HL-60 (cell line): ENCODE results near the gene GTF3C1.

Source experiments
- DNase-seq, 2 experiments: peaks; one replicate each; pipeline ENCODE4 v3.0.0-alpha.2; 2010 to 2020; ENCODE audit warnings: low read depth in 1 of 2, low spot score in 1 of 2
- H3K27ac ChIP-seq: fragments of 250-450 bp; sonication (Bioruptor Pico); replicated peaks from 2 replicates; pipeline ENCODE4 v1.5.1; 2020; ENCODE audit warnings: mild to moderate bottlenecking, moderate library complexity
- H3K27me3 ChIP-seq: fragments of 250-450 bp; sonication (Bioruptor Pico); 2 replicates; pipeline ENCODE4 v1.5.1; 2021; ENCODE audit warnings: mild to moderate bottlenecking, moderate library complexity; ENCODE audit not compliant: insufficient read depth, poor library complexity, severe bottlenecking
- H3K4me3 ChIP-seq: replicated peaks from 2 replicates; pipeline ENCODE4 v1.5.1; 2011; ENCODE audit warnings: mild to moderate bottlenecking, control low read depth, low read length; ENCODE audit not compliant: insufficient read depth
- CTCF ChIP-seq: IDR thresholded peaks from one replicate; pipeline ENCODE4 v1.5.1; 2011; ENCODE audit warnings: low read length, control low read depth, inconsistent platforms; ENCODE audit not compliant: insufficient read depth
- GABPA ChIP-seq: IDR thresholded peaks from 2 replicates; pipeline ENCODE4 v1.6.1; 2012; ENCODE audit warnings: low read depth
- POLR2AphosphoS5 ChIP-seq: IDR thresholded peaks from 2 replicates; pipeline ENCODE4 v1.6.1; 2012; ENCODE audit warnings: low read depth
- REST ChIP-seq: IDR thresholded peaks from 2 replicates; pipeline ENCODE4 v1.6.1; 2012; ENCODE audit warnings: low read depth; ENCODE audit not compliant: insufficient replicate concordance
- SPI1 ChIP-seq: IDR thresholded peaks from 2 replicates; pipeline ENCODE4 v1.6.1; 2012; ENCODE audit warnings: low read depth, mild to moderate bottlenecking, borderline replicate concordance

GTF3C1 gene

GRCh38 chr16:27538528-27538927, 11.2 kb downstream of the GTF3C1 start:
- DNase-seq, result no peak
- Histone ChIP-seq H3K27ac (no peak overlapping the region), H3K27me3 (no peaks in the 10 kb centered on the region), H3K4me3 (no peak overlapping the region)
- TF ChIP-seq GABPA (no peak), REST (no peak)

DNA sequence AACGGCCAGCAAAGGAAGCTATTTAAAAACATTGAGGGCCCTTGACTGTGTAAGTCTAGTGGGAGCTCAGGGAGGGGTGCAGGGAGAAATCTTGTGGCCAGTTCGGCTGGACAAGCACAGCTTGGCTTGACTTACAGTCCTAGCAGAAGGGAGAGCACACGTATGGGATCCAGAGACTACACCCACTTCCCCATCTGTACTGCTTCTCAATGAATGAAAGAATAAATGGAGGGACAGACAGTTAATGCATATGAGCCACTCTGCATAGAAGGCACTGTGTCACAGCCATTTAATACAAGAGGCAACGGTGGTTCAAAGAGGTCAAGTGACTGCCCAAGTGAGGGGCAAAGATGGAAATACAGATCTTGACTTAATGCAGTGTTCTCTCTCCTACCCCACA, 15.5 kb downstream of the GTF3C1 start:
- no peaks in the 10 kb centered on the region for H3K27me3 ChIP-seq
- no peak overlapping the region for H3K27ac ChIP-seq
- DNase-seq, result no peak
- no peak overlapping the region for H3K4me3 ChIP-seq
- TF ChIP-seq REST (no peak), SPI1 (no peak), GABPA (no peak), POLR2AphosphoS5 (no peak), CTCF (no peak)

DNA sequence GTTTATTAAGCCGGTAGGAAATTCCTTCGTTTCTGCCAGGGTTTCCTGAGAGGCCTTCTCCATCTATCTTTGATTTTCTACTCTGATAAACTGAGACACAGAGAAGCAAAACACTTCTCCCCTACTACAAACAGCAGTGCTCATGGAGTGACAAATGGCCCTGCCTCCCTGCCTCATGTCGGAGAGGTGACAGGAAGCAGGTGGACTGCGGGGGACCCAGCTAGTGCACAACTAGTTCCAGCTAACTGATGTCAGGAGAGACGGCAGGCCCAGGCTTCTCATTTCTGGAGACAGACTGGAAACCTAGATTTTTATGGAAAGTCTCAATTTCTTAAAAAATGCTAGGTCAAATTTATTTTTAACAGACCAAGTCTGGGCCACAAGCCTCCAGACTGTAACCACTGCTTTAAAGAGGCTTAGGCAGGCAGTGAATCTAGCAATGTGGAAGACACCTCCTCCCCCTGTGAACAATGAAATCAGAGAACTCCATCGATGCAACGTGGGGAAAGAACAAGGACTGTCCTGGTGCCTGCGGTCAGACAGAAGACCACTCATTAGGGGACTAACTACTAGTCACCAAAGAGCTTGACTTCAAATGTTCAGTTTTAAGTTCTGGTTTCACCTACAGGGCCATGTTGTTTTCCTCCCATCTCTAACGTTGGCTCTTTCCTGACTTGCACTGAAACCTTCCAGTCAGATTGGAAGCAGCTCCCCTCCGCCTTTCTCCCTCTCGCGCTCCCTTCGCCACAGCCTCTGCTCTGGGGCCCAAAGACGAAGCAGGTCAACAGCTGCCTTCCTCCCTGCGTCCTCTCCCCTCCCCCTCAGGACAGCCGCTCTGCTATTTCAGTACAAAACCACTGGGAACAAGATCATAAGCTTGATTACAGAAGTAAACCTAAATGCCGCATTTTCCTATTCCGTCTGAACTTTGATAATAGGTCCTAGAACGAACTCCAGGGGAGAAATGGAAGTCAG, 17.6 kb downstream of the GTF3C1 start:
- peak overlapping the region; percentile 54 for H3K27ac ChIP-seq

More for the DNA sequence above, 17.6 kb downstream of the GTF3C1 start:
- no peak overlapping the region for H3K4me3 ChIP-seq
- TF ChIP-seq CTCF (no peak), GABPA (no peak), SPI1 (no peak), REST (no peak), POLR2AphosphoS5 (no peak)
- DNase-seq, result peak in 1 of 2 experiments; percentile 72
- no peaks in the 10 kb centered on the region for H3K27me3 ChIP-seq
